ENCODE results near the gene INSYN1. TPM values are rescaled to one million over a fixed set of nuclear protein-coding genes. Genes with fewer than 3 reads are reported as not detected.
"Not testable (repeated sequence)": the region's sequence is repeated elsewhere in the genome, so short reads cannot be mapped to it uniquely, and the experiment has no call there.

The INSYN1 gene
- total and polyA plus RNA-seq, 5 experiments from 2014 or later: not detected

- H3K36me3 Mint-ChIP-seq: no peaks in the 10 kb centered on the region
- DNase-seq: no peak
- H3K4me1 Mint-ChIP-seq: peaks cover 0 to 2% (median 0%) of the 10 kb centered on the region in 4 donors
- no peaks in the 10 kb centered on the region for H3K9me3 Mint-ChIP-seq
- H3K4me3 Mint-ChIP-seq: no peak overlapping the region
- no peak for ATAC-seq
- POLR2A ChIA-PET: no interaction called here
- no peak overlapping the region for H3K27ac Mint-ChIP-seq
- peaks cover 2 to 42% (median 9%) of the 10 kb centered on the region in 5 donors for H3K27me3 Mint-ChIP-seq
These were observed 38.4 kb downstream of the INSYN1 start for GRCh38 chr15:73714695-73715301.

- Mint-ChIP-seq H3K9me3 (no peaks in the 10 kb centered on the region), H3K4me3 (no peak overlapping the region), H3K27ac (no peak overlapping the region), H3K36me3 (no peaks in the 10 kb centered on the region), H3K4me1 (no peaks in the 10 kb centered on the region), H3K27me3 (peaks cover 3 to 52% (median 19%) of the 10 kb centered on the region in 5 donors)
- ATAC-seq (no peak), DNase-seq (no peak)
- POLR2A ChIA-PET: no interaction called here
These were observed 41.0 kb downstream of the INSYN1 start for GRCh38 chr15:73712107-73712506.

GRCh38 chr15:73711526-73711925 is 41.6 kb downstream of the INSYN1 start:
- no peak for ATAC-seq
- Mint-ChIP-seq H3K9me3 (no peaks in the 10 kb centered on the region), H3K4me1 (no peaks in the 10 kb centered on the region), H3K4me3 (no peak overlapping the region), H3K36me3 (no peaks in the 10 kb centered on the region), H3K27me3 (peaks cover 3 to 58% (median 25%) of the 10 kb centered on the region in 5 donors), H3K27ac (no peak overlapping the region)
- no peak for DNase-seq
- POLR2A ChIA-PET: no interaction called here

GRCh38 chr15:73710321-73710720 is 42.8 kb downstream of the INSYN1 start:
- peaks cover 4 to 65% (median 29%) of the 10 kb centered on the region in 5 donors for H3K27me3 Mint-ChIP-seq
- no peak for DNase-seq
- ATAC-seq: no peak
- no peaks in the 10 kb centered on the region for H3K4me1 Mint-ChIP-seq
- no peaks in the 10 kb centered on the region for H3K9me3 Mint-ChIP-seq
- POLR2A ChIA-PET: no interaction called here
- H3K36me3 Mint-ChIP-seq: no peaks in the 10 kb centered on the region
- no peak overlapping the region for H3K27ac Mint-ChIP-seq
- no peak overlapping the region for H3K4me3 Mint-ChIP-seq

GRCh38 chr15:73709686-73710085 is 43.5 kb downstream of the INSYN1 start:
- POLR2A ChIA-PET: no interaction called here
- peaks cover 5 to 71% (median 35%) of the 10 kb centered on the region in 5 donors for H3K27me3 Mint-ChIP-seq
- H3K9me3 Mint-ChIP-seq: peaks cover 0 to 2% (median 0%) of the 10 kb centered on the region in 9 donors
- ATAC-seq: no peak
- no peak for DNase-seq
- no peak overlapping the region for H3K4me3 Mint-ChIP-seq
- H3K4me1 Mint-ChIP-seq: peaks cover 0 to 2% (median 0%) of the 10 kb centered on the region in 4 donors
- H3K36me3 Mint-ChIP-seq: no peaks in the 10 kb centered on the region
- no peak overlapping the region for H3K27ac Mint-ChIP-seq

GRCh38 chr15:73709241-73709640 is 43.9 kb downstream of the INSYN1 start:
- POLR2A ChIA-PET: no interaction called here
- Mint-ChIP-seq H3K9me3 (peaks cover 0 to 2% (median 0%) of the 10 kb centered on the region in 9 donors), H3K36me3 (no peaks in the 10 kb centered on the region), H3K27ac (no peak overlapping the region), H3K27me3 (peaks cover 5 to 71% (median 36%) of the 10 kb centered on the region in 5 donors), H3K4me1 (peaks cover 0 to 2% (median 0%) of the 10 kb centered on the region in 4 donors), H3K4me3 (no peak overlapping the region)
- DNase-seq (no peak), ATAC-seq (no peak)

- H3K4me1 Mint-ChIP-seq: peaks cover 0 to 2% (median 0%) of the 10 kb centered on the region in 4 donors
- peaks cover 5 to 68% (median 36%) of the 10 kb centered on the region in 5 donors for H3K27me3 Mint-ChIP-seq
- POLR2A ChIA-PET: no interaction called here
- DNase-seq: no peak
- no peak overlapping the region for H3K4me3 Mint-ChIP-seq
- no peaks in the 10 kb centered on the region for H3K36me3 Mint-ChIP-seq
- peaks cover 0 to 2% (median 0%) of the 10 kb centered on the region in 9 donors for H3K9me3 Mint-ChIP-seq
- no peak overlapping the region for H3K27ac Mint-ChIP-seq
- no peak for ATAC-seq
These were observed 44.5 kb downstream of the INSYN1 start for GRCh38 chr15:73708691-73709090.

GRCh38 chr15:73704869-73705645 is 48.1 kb downstream of the INSYN1 start:
- H3K27ac Mint-ChIP-seq: peak overlapping the region in 1 of 10 donors; percentile 41
- H3K9me3 Mint-ChIP-seq: peaks cover 0 to 2% (median 0%) of the 10 kb centered on the region in 9 donors
- H3K4me3 Mint-ChIP-seq: no peak overlapping the region
- POLR2A ChIA-PET: interaction anchor here (0.6 kb wide), 1 partner anchor 222 kb away, joined by 4 read pairs; no protein-coding TSS in a partner anchor
- H3K4me1 Mint-ChIP-seq: peaks cover 0 to 4% (median under 1%) of the 10 kb centered on the region in 4 donors
- no peaks in the 10 kb centered on the region for H3K36me3 Mint-ChIP-seq
- H3K27me3 Mint-ChIP-seq: peaks cover 10 to 86% (median 47%) of the 10 kb centered on the region in 5 donors
- ATAC-seq (peak; percentile 78 to 83), DNase-seq (peak; percentile 5 to 72 (median 38))

- ATAC-seq, DNase-seq, H3K4me1 Mint-ChIP-seq, H3K9me3 Mint-ChIP-seq, H3K36me3 Mint-ChIP-seq, H3K27ac Mint-ChIP-seq, H3K4me3 Mint-ChIP-seq: not testable (repeated sequence)
- POLR2A ChIA-PET: interaction anchor here (0.6 kb wide), 1 partner anchor 223 kb away, joined by 4 read pairs; no protein-coding TSS in a partner anchor
- H3K27me3 Mint-ChIP-seq: peaks cover 12 to 92% (median 50%) of the 10 kb centered on the region in 5 donors
These were observed 48.8 kb downstream of the INSYN1 start for GRCh38 chr15:73704142-73704868.

GRCh38 chr15:73703601-73704000 is 49.5 kb downstream of the INSYN1 start:
- DNase-seq, H3K36me3 Mint-ChIP-seq, POLR2A ChIA-PET, H3K4me1 Mint-ChIP-seq, H3K4me3 Mint-ChIP-seq, ATAC-seq, H3K27ac Mint-ChIP-seq, H3K9me3 Mint-ChIP-seq: not testable (repeated sequence)
- H3K27me3 Mint-ChIP-seq: peaks cover 14 to 92% (median 50%) of the 10 kb centered on the region in 5 donors

- Mint-ChIP-seq H3K4me1 (peaks cover 4 to 10% (median 9%) of the 10 kb centered on the region in 4 donors), H3K27me3 (peaks cover 15 to 89% (median 49%) of the 10 kb centered on the region in 5 donors)
- H3K27ac Mint-ChIP-seq, H3K4me3 Mint-ChIP-seq, DNase-seq, ATAC-seq, H3K9me3 Mint-ChIP-seq, POLR2A ChIA-PET, H3K36me3 Mint-ChIP-seq: not testable (repeated sequence)
These were observed 50.6 kb downstream of the INSYN1 start for GRCh38 chr15:73702311-73703239.
